ENCODE data around the gene ZNF768.

DNA sequence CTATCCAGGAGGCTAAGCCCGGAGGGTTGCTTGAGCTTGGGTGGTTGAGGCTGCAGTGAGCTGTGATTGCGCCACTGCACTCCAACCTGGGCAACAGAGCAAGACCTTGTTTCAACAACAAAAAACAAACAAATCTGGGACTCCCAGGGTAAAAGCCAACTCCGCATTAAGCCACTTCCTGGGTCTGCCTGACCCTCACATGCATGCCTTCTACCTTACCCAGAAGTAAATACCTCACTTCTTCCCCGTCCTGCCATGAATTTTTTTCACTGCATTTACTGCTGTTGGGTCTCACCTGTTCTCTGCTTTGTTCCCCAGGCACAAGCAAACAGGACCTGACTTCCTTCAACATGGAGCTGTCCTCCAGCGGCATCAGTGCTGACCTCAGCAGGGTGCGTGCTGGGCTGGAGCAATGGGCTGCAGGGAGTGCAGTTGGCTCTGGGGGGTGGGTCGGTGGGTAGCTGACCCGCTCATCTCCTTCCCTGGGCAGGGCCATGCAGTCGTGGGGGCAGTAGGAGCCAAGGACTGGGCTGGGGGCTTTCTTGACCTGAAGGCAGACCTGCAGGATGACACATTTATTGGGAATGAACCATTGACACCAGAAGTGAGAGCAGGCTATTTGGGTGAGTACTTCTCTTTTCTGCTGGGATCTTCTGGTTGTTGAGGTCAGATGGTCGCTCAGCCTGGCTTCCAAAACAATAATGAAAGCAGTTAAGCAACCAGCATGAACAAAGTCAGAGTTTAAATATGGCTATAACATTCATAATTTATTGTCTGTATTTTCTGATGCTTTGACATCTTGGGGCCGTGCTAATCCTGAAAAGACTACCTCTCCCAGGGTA, 37.4 kb downstream of the ZNF768 start:
- TF ChIP-seq, protein P1, sequence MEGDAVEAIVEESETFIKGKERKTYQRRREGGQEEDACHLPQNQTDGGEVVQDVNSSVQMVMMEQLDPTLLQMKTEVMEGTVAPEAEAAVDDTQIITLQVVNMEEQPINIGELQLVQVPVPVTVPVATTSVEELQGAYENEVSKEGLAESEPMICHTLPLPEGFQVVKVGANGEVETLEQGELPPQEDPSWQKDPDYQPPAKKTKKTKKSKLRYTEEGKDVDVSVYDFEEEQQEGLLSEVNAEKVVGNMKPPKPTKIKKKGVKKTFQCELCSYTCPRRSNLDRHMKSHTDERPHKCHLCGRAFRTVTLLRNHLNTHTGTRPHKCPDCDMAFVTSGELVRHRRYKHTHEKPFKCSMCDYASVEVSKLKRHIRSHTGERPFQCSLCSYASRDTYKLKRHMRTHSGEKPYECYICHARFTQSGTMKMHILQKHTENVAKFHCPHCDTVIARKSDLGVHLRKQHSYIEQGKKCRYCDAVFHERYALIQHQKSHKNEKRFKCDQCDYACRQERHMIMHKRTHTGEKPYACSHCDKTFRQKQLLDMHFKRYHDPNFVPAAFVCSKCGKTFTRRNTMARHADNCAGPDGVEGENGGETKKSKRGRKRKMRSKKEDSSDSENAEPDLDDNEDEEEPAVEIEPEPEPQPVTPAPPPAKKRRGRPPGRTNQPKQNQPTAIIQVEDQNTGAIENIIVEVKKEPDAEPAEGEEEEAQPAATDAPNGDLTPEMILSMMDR (conservative IDR thresholded peaks at IDR 0.05; ENCODE audit: low read length), result no peak
- TF ChIP-seq EZH2phosphoT487 (IDR thresholded peaks at IDR 0.05; ENCODE audit: borderline replicate concordance, low read depth, low read length), result no peak

Measured in OCI-LY7 (cell line).